Measurements from ENCODE around the gene CYP4X1.
"Not testable (repeated sequence)": the region's sequence is repeated elsewhere in the genome, so short reads cannot be mapped to it uniquely, and the experiment has no call there.

Gene CYP4X1

GRCh38 chr1:47030170-47030805 is 6.8 kb downstream of the CYP4X1 start:
- TF ChIP-seq POLR2A (IDR thresholded peaks at IDR 0.05; ENCODE audit: low read length) (no peak), GATA1 (IDR thresholded peaks at IDR 0.05; ENCODE audit: low read depth, low read length) (no peak)
- DNase-seq, result no peak

GRCh38 chr1:47031059-47031458 is 7.6 kb downstream of the CYP4X1 start:
- TF ChIP-seq GATA1 (IDR thresholded peaks at IDR 0.05; ENCODE audit: low read depth, low read length) (no peak), POLR2A (IDR thresholded peaks at IDR 0.05; ENCODE audit: low read length) (no peak)
- no peak for DNase-seq

- TF ChIP-seq GATA1 (IDR thresholded peaks at IDR 0.05; ENCODE audit: low read depth, low read length) (no peak), POLR2A (IDR thresholded peaks at IDR 0.05; ENCODE audit: low read length) (no peak)
- no peak for DNase-seq
Measured at GRCh38 chr1:47031585-47031984, 8.1 kb downstream of the CYP4X1 start.

GRCh38 chr1:47036764-47037163 is 13.3 kb downstream of the CYP4X1 start:
- TF ChIP-seq GATA1 (IDR thresholded peaks at IDR 0.05; ENCODE audit: low read depth, low read length) (no peak), POLR2A (IDR thresholded peaks at IDR 0.05; ENCODE audit: low read length) (no peak)
- no peak for DNase-seq

- no peak for TF ChIP-seq POLR2A (IDR thresholded peaks at IDR 0.05; ENCODE audit: low read length)
- TF ChIP-seq GATA1 (IDR thresholded peaks at IDR 0.05; ENCODE audit: low read depth, low read length), result no peak
- no peak for DNase-seq
Measured at GRCh38 chr1:47059376-47059775, 35.9 kb downstream of the CYP4X1 start.

- no peak for DNase-seq
- TF ChIP-seq GATA1 (IDR thresholded peaks at IDR 0.05; ENCODE audit: low read depth, low read length) (no peak), POLR2A (IDR thresholded peaks at IDR 0.05; ENCODE audit: low read length) (no peak)
Measured at GRCh38 chr1:47067097-47067594, 43.7 kb downstream of the CYP4X1 start, which contains the start of gene CYP4Z1. Gene CYP4Z1 (plus strand): TSS chr1:47067231. CDS start chr1:47067491, 260 bp downstream.

- DNase-seq, result not testable (repeated sequence)
Measured at GRCh38 chr1:47069080-47069479, 45.6 kb downstream of the CYP4X1 start.

GRCh38 chr1:47069509-47069908 is 46.0 kb downstream of the CYP4X1 start:
- DNase-seq, result not testable (repeated sequence)

GRCh38 chr1:47089356-47089755 is 65.9 kb downstream of the CYP4X1 start:
- DNase-seq, result peak; percentile 24 to 64

GRCh38 chr1:47091476-47091875 is 68.0 kb downstream of the CYP4X1 start:
- not testable (repeated sequence) for DNase-seq

All from erythroblast (primary cell).